Measurements from ENCODE around the gene RIMBP3C.
"Not testable (repeated sequence)": the region's sequence is repeated elsewhere in the genome, so short reads cannot be mapped to it uniquely, and the experiment has no call there.

Gene RIMBP3C

DNA sequence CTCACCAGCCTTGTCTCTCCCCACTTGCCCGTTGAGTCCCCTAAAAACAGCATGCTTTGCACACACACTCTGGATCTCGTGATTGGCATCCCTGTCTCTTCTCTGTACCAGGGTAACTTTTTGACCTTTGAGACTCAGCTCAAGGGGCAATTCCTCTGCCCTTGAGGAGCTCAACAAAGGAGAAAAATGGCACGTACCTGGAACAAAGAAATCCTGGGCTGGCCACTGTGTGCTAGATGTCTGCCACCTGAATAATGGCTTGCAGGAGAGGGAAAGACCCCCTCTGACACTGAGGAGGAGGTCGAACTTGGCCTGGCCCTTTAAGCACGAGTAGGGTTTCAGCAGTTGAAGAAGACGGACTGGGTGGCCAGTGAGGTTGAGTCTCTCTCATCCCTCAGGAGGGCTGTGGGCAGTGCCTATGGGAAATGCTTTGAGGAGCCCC lies 22.1 kb upstream of the RIMBP3C start:
- DNase-seq (ENCODE audit: low read depth in 1 of 2, low spot score in 1 of 2): no peak

DNA sequence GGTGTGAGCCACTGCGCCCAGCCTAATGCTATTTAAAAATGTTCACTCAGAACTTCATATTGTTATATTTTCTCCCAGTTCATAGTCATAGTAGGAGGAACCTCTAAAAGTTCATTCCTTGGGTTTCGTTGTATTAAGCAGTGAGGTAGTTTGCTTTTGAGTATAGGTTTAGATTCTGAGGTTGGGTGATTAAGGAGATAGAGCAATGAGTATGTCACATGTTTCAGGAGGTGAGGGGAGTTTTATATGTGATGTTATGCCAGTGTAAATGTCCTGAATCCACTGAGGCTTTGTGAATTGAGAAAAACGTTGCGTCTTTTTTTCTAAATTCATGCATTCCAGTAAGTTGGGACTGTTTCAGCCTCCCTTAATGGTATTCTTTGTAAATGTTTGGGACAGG lies 20.4 kb upstream of the RIMBP3C start:
- DNase-seq (ENCODE audit: low read depth in 1 of 2, low spot score in 1 of 2): no peak

DNA sequence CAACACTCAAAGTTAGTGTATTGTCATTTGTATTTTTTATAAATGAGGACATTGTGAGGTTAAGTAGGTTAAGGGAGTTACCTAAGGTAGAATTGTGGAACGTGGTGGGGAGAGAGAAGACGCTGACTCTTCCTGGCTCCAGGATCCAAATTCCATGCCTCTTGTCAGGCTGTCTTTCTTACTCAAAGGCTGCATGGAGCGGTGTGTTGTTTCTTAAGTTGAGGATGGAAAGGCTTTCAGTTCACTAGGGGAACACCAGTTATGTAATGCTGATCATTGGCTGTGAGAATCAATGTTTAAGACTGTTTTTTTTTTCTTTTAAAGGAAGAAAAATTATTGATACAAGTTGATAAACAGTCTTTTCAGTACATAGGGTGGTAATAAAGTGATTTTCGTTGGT lies 19.1 kb upstream of the RIMBP3C start:
- no peak for DNase-seq (ENCODE audit: low read depth in 1 of 2, low spot score in 1 of 2)

DNA sequence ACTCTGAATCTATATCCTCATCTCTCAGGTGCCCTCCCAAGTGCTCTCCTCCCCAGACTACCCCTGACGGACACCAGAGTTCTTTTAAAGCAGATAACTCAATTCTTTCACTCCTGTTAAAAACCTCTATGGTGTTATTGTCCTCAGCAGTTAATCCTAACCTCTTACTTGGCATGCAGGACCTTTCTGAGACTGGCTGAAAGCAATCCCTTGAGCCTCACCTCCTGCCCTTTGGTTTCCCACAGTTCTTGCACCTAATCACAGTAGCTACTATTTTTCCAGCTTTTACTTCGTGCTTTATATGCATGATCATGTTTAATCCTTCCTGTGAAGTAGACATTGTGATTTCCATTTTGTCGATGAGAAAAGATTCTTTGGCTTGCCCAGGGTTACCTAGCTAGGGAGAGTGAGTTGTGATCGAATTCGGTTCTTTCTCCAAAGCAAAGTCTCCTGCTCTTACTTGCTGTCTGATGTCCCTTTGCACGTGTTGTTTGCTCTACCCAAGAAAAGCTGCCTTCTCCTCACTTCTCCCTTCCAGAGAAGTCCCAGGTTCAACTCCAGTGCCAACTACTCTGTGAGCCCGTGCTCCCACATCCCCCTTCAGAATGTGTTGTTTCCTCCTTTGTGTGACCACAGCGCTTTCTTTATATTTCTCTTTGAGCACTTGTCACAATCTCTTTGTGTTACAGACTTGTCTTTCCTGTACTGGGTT lies 18.4 kb upstream of the RIMBP3C start:
- DNase-seq (ENCODE audit: low read depth in 1 of 2, low spot score in 1 of 2): no peak

DNA sequence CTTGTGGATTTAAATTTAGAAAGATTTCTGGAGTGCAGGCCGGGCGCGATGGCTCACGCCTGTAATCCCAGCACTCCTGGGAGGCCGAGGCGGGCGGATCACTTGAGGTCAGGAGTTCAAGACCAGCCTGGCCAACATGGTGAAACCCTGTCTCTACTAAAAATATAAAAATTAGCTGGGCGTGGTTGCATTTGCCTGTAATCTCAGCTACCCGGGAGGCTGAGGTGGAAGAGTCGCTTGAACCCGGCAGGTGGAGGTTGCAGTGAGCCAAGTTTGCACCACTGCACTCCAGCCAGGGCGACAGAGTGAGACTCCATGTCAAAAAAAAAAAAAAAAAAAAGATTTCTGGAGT lies 17.8 kb upstream of the RIMBP3C start:
- DNase-seq (ENCODE audit: low read depth in 1 of 2, low spot score in 1 of 2): not testable (repeated sequence)

DNA sequence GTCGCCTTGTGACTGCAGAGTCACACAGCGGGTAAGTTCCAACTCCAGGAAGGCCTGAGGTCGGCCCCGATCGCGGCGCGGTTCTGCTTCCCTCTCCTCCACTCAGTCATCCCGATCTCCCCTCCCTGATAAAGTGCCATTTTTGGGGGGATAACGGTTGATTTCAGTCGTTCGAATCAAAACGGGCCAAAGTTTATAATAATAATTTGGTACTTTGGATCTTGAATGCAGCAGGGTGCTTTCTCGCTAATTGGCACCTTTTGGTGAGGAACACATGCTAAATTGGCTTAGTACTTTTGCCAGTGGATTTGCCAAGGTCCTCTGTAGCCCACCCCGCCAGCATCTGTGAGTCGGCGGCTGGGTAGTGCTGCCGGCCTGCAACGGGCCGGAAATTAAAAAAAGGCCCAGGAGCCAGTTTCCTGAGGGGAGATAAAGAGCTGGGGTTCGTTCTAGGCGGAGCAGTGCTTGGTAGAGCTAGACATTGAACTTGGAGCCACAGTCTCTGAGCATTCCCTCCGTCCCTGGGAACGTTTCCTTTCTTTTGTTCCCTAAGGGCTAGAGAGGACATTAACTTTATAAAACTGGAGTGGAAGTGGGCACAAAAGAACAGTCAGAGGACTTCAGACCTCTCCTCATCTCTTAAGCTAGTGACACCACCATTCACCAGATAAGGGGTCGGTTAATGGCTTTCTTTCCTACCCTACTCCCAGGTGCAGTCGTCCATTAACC lies 17.2 kb upstream of the RIMBP3C start:
- no peak for DNase-seq (ENCODE audit: low read depth in 1 of 2, low spot score in 1 of 2)

DNA sequence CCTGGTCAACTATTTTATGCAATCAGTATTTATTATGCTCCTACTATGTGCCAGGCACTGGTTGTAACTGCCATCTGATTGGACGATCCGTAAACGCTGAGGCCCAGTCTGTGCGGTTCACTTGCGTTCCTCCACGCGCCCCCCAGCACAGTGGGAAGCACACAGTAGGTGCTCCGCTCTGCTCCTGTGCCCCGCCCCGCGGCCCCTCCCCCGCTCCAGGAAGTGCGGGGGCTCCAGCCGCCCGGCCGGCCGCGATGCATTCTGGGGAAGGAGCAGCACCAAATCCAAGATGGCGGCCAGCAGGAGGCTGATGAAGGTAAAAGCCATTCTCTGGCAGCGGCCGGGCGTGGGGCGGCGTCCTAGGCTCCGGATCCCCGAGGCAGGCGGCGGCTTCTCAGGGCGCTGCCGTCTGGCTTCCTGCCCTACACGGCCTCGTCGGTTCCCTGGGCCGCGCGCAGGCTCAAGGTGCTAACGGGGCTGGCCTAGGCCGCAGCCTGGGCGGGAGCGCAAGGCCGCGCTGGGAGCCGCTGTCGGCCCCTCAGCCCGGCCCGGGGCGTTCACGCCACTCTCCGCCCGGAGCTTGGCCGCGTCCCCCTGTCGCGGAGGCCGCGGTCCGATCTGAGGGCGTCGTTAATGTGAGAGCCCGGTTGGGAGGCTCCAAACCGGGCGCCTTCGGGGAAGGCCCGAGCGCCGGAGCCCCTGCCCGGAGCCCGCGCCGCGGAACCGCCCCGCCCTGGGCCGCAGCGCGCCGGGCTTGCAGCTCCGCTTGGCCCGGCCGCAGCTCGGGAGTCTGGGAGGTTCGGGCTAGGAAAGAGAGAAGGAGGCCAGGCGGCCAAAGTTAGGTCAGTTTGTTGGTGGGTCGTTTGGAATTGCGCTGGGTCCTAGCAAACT lies 16.4 kb upstream of the RIMBP3C start, which contains the start of gene UBE2L3:
Gene UBE2L3, plus strand, starts transcription at position 259 of the 891 bp plus-strand sequence. Its CDS starts 31 bp downstream, at position 290.
- peak; percentile 65 to 79 for DNase-seq (ENCODE audit: low read depth in 1 of 2, low spot score in 1 of 2)

DNA sequence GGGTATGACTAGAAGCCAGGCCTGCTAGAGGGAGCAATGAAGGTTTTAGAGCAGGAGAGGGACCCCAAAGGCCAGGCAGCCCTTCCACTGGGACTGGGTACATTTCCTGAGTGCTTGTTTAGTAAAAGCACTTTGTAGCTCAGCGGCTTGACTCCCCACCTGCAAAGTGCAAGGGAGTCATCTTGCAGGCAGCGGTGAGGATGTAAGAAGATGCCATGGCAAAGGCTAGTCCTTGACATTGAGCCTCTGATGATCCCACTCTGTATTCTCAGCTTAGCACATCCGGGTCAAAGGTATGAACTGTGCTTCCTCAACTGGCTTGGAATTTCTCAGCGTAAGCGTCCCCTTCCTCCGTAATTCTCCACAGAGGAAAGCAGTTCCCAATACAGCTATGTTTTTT lies 13.2 kb upstream of the RIMBP3C start:
- no peak for DNase-seq (ENCODE audit: low read depth in 1 of 2, low spot score in 1 of 2)

DNA sequence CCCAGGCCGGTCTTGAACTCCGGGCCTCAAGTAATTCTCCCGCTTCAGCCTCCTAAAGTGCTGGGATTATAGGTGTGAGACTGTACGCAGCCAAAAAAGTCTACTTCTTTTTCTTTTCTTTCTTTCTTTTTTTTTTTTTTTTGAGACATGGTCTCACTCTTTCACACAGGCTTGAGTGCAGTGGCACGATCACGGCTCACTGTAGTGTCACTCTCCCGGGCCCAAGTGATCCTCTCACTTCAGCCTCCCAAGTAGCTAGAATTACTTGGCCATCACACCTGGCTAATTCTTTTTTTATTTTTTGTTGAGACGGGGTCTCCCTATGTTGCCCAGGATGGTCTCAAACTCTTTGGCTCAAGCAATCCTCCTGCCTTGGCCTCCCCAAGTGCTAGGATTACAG lies 12.7 kb upstream of the RIMBP3C start:
- no peak for DNase-seq (ENCODE audit: low read depth in 1 of 2, low spot score in 1 of 2)

DNA sequence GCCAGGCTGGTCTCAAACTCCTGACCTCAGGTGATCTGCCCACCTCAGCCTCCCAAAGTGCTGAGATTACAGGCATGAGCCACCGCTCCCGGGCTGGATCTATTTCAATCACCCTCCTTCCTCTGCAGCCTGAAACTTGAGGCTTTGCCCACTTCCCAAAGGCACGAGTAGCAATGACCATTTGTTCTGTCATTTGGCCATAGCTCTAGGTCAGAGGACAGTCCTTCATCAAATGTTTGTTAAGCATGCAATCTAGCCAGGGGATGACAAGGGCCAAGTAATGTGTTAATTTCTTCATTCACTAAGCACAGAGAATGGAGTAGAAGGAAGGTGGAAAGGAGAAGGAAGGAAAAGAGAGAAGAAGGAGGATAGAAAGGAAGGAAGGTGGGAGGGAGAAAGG lies 9.4 kb upstream of the RIMBP3C start:
- not testable (repeated sequence) for DNase-seq (ENCODE audit: low read depth in 1 of 2, low spot score in 1 of 2)

DNA sequence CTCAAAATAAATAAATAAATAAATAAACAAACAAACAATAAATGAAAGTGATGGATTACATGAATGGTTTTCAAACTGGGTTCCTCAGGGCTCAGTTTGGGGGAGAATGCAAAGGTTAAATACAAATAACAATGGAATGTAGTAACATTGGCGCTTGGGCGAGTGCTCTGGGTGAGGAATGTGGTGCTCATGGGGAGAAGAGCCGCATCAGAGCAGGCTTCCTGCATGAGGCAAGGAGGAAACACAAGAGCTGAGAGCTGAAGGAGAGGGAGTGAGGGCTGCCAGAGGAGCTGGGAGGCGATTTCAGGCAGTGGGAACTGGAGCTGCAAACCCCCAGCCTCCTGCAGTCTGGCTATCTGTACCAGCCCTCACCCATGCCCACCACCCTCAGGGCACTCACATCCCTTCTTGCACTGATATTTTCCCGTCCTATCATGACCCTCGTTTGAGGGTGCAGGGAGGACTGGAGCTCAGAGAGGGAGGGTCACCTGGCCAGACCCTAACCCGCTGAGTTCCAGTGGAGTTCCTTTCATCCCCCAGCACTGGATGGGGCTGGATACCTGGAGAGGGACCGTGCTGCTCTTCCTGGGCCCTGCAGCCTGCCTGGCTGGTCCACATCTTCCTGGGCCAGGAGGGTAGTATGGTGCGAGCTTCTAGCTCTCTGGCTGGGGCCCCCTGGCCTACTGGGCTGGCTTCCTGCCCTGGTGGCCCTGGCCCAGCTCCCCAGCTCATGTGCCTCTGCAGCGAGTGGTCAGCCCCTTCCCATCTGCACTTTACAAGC lies 8.3 kb upstream of the RIMBP3C start:
- DNase-seq (ENCODE audit: low read depth in 1 of 2, low spot score in 1 of 2): not testable (repeated sequence)

DNA sequence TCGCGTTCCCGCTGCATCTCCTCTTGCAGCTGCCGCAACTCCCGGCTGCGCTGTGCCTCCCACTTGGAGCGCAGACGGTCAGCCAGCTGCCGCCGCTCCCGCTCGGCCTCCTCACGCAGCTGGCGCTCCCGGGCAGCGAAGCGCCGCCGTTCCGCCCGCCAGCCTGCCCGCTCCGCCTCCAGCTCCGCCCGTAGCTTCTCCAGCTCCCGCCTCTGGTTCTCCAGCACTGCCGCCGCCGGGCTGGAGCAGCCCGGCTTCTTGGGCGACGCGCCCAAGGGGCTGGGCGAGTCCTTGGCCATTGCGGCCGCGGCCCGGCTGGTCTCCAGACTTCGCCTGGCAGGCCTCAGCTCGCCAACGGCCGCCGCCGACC lies 598 bp downstream of the RIMBP3C start:
- DNase-seq (ENCODE audit: low read depth in 1 of 2, low spot score in 1 of 2): not testable (repeated sequence)

DNA sequence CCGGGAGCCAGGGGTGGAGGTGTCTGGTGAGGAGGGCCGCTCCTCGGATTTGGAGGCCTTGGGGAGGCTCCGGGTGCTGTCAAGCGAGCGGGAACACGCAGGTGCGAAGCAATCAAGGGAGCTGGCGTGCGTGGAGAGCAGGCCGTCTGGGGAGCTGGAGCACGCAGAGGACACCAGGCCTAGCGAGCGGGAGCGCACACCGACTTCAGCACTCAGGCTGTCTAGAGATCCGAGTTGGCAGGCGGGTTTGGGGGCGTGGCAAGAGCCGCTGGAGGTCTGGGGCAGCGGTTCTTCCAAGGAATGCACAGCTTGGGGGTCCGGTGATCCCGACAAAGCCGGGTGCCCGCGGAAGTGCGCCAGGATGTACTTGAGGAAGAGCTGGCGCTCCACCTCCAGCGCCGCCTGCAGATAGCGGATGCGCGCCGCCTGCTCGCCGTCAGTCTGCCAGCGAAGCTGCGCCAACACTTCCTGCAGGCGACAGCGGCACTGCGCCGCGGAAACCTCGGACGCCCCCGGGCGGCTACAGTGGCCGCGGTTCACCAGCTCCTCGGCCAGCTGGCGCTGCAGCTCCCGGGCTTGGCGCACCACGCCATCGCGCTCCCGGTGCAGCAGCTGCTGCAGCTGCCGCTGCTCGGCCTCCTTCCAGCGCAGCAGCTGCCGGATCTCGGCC lies 1.1 kb downstream of the RIMBP3C start:
- DNase-seq (ENCODE audit: low read depth in 1 of 2, low spot score in 1 of 2): not testable (repeated sequence)

DNA sequence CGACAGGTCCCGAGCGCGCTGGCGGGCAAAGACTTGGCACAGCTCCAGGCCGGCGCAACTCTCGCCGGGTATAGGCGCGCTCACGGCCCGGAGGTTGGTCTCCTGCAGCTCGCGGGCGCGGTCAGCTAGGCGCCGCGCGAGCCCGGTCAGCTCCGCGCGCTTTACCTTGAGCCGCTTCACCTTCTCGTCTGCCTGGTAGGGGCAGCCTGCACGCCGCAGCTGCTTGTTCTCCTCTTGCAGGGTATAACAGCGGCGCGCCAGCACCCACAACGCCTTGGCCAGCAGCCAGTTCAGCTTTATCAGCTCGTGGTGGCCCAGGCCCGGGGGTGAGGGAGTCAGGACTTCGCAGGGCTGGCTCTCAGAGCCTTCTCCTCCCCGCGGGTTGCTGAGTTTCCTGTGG lies 1.7 kb downstream of the RIMBP3C start:
- DNase-seq (ENCODE audit: low read depth in 1 of 2, low spot score in 1 of 2): not testable (repeated sequence)

DNA sequence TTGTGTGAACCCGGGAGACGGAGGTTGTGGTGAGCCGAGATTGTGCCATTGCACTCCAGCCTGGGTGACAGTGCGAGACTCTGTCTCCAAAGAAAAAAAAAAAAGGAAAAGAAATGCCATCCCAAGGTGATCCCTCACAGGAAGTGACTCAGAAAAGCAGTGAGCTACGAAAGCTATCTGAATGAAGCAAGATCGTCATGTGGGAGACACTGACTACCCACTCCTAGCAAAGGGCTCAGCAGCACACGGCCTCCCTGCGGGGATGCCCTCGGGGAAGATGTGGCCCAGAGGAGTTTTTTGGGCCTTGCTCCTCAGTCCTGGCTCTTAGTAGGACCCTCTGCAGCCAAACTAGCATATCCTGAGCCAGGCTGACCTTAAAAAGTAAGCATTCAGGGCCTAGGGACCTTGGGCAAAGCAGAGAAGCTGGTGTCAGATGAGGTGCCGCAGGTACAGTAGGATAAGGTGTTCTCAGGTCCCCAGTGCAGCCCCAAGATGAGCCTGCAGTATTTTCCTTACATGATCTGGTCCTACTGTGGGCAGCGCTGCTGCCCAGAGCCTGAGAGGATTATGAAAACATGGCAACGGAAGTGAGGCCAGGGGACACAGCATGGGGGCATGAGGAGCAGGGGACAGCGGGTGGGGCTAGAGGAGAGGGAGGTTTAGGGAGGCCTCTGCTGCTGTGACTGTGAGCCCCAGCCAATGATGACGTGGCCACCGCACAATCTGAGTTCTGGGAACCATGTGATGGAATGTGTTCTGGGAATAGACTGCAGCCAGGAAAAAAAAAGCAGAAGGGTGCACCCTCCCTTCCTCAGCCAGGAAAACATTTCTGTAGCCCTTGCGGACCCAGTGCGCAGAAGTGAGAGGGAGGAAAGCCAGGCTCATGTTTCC lies 6.6 kb downstream of the RIMBP3C start:
- not testable (repeated sequence) for DNase-seq (ENCODE audit: low read depth in 1 of 2, low spot score in 1 of 2)

DNA sequence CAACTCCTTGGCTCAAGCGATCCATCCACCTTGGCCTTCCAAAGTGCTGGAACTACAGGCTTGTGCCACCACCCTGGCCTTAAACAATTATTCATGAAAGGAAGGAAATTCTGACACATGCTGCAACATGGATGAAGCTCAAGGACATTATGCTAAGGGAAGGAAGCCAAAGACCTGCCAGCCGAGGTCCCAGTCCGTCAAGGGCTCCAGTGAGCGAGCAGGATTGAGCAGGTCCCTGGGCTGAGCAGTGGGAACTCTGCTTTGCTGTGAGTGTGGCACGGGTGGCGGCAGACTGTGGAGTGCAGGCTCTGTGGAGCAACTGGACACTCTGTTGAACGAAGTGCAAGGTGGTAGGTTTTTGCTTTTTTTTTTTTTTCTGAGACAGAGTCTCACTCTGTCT lies 11.4 kb downstream of the RIMBP3C start:
- not testable (repeated sequence) for DNase-seq (ENCODE audit: low read depth in 1 of 2, low spot score in 1 of 2)

DNA sequence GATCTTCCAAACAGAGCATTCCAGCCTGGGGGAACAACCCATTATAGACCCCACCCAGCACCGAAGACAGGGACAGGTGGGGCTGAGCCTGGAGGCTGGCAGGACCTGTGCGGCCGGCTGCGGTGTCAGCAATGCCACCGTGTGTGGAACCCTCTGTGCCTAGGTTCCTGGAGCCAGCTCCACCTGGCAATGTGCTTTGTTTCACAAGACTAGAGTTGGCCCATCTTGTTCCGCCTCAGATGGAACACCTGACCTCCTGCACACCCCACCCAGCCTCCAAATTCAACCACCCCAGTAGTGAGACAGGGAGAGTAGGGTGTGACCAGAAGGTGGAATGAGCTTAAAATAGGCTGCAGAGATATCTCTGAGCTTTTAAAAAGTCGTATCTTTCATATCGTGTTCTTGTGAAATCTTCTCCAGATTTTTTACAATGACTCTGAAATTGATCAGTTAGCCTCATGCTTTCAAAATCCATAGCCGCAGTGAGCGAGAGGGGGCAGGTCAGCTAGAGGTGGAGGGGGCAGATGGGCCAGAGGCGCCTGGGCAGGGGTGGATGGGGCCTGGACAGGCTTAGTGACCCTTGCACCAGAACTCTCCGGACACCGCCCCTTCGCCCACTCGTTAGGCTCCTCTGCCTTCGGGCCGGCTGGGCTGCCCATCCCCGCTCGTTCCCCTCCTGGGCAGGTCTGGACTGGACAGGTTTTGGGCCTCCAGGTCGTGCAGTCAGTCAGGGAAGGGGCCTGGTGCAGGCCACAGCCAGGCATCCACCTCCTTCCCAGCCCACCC lies 18.2 kb downstream of the RIMBP3C start:
- not testable (repeated sequence) for DNase-seq (ENCODE audit: low read depth in 1 of 2, low spot score in 1 of 2)

DNA sequence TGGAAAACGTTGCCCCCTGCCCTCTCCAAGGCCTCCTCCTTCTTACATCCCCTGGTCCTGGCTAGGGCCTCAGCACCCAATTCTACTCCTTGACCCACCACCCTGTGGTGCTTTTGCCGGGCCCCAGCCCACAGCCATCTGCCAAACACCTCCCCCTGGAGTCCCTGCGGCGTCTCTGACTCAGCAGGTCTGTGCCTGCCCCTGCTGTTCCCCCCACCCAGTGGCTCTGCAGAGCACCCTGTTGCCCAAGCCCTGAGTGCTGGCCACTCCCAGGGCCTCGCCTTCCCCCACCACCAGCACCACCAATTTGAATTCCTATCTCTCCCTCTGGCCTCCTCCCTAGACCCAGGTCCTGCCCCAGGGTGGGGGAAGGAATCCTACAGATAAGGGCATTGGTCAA lies 19.7 kb downstream of the RIMBP3C start:
- DNase-seq (ENCODE audit: low read depth in 1 of 2, low spot score in 1 of 2): not testable (repeated sequence)

Data from activated CD4-positive, alpha-beta T cell treated with anti-CD3 and anti-CD28 coated beads, Interleukin-2, amount 50 U/mL, for 24 hours (primary cell).